A549 treated with ZK216348 at 1 μM for 4 hours (cell line): ENCODE results near the gene ZBED5. TPM values are rescaled to one million over a fixed set of nuclear protein-coding genes. Genes with fewer than 3 reads are reported as not detected.

Source experiments
- total RNA-seq: library from RNA; stranded (reverse); fragments of 200-300 nt; extraction: Qiagen RNA extraction; gene quantifications from 5 replicates; pipeline ENCODE4 v1.2.3, GENCODE V29; 2022; ENCODE audit warnings: low read depth

ZBED5 gene
- total RNA-seq, result 17.5 to 30.7 TPM (median 27.7 TPM) in 5 replicates

GRCh38 chr11:10857709-10858438, at the start of gene ZBED5:
ZBED5 (minus strand) TSS chr11:10858053; CDS start chr11:10854945, 3,108 bp downstream.

GRCh38 chr11:10808553-10809372, 49.1 kb downstream of the ZBED5 start, which contains the start of gene EIF4G2:
EIF4G2 (minus strand) TSS chr11:10808926.

Other genes starting within 250 kb of the ZBED5 start
- gene IRAG1, start 164.3 kb downstream of the ZBED5 start, total RNA-seq, result 0.06 TPM in 1 of 5 replicates, not detected in the others
- 21.0 to 34.2 TPM (median 26.3 TPM) in 5 replicates for gene CTR9, start 106.8 kb downstream of the ZBED5 start, total RNA-seq
- 566 to 1,043 TPM (median 608 TPM) in 5 replicates for gene EIF4G2, start 49.1 kb downstream of the ZBED5 start, total RNA-seq